HUES64 (cell line): ENCODE data around the gene ARHGEF17.

Source experiments
- H3K27ac ChIP-seq: 2 replicates; pipeline ENCODE4 v1.7.0; 2013; ENCODE audit warnings: low read depth, low read length, inconsistent platforms
- H3K27me3 ChIP-seq: 2 replicates; pipeline ENCODE4 v1.6.1; 2013; ENCODE audit warnings: mild to moderate bottlenecking, low read length; ENCODE audit not compliant: insufficient read depth
- H3K36me3 ChIP-seq: 2 replicates; pipeline ENCODE4 v1.6.1; 2013; ENCODE audit warnings: mild to moderate bottlenecking, low read length; ENCODE audit not compliant: insufficient read depth
- H3K4me1 ChIP-seq: 2 replicates; pipeline ENCODE4 v1.6.1; 2013; ENCODE audit warnings: mild to moderate bottlenecking, low read length, moderate library complexity; ENCODE audit not compliant: insufficient read depth
- H3K4me3 ChIP-seq: 2 replicates; pipeline ENCODE4 v1.5.1; 2013; ENCODE audit warnings: mild to moderate bottlenecking, low read length, moderate library complexity
- H3K9ac ChIP-seq: 2 replicates; pipeline ENCODE4 v1.6.1; 2013; ENCODE audit warnings: mild to moderate bottlenecking, low read depth, low read length
- H3K9me3 ChIP-seq: 2 replicates; pipeline ENCODE4 v1.6.1; 2013; ENCODE audit warnings: low read depth, low read length; ENCODE audit not compliant: insufficient read depth
- WGBS: fragments of 150-250, 120-280 bp; methylation state at CpG from one replicate; pipeline ENCODE4 v1.1.7; 2013; ENCODE audit warnings: missing lambda C conversion rate; 5-methylcytosine and 5-hydroxymethylcytosine counted together

Gene ARHGEF17

DNA sequence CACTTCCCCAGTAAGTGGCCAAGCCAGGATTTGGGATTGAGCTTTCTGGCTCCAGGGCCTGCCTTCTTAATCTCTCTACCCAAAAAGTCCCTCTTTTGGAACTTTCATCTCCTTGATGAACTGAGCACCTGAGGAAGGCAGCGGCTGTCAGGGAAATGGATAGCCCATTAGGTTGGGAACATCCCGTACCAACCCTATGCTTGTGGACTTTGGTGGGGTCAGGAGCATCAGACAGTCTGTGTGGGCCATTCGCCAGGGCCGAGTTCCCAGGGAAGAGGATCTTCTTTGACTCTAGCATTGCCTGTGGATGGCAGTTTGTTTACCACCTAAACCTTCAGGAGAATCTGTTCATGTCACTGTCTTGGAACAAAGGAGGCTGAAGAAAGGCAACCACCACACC lies 30.2 kb downstream of the ARHGEF17 start:
- Histone ChIP-seq H3K9ac (no peak overlapping the region), H3K27ac (no peak overlapping the region), H3K4me1 (peaks cover 33% of the 10 kb centered on the region), H3K9me3 (no peaks in the 10 kb centered on the region), H3K4me3 (no peak overlapping the region), H3K27me3 (peaks cover 46% of the 10 kb centered on the region), H3K36me3 (no peaks in the 10 kb centered on the region)
- 91% methylated on average over 4 of the region's 4 CpGs for WGBS

DNA sequence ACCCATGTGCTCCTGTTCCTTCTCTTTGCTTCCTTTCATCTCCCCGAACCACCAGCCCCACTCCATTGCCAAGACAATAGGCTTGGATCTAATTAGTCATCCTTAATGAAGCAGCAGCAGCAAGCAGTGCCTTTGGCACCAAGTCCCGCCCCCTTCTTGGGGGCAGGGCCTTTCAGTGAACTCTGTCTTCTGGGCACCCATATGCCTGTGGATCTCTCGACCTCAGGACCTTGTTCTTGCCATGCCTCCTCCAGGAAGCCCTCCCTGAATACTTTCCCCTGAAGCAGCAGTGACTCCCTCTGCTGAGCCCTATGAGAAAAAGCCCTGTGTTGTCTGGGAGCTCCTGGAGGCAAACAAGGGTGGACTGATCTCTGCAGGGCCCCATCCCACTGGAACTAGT lies 32.1 kb downstream of the ARHGEF17 start:
- WGBS: 46% methylated on average over 3 of the region's 3 CpGs
- no peak overlapping the region for H3K4me3 ChIP-seq
- H3K9me3 ChIP-seq: no peaks in the 10 kb centered on the region
- no peak overlapping the region for H3K9ac ChIP-seq
- no peaks in the 10 kb centered on the region for H3K36me3 ChIP-seq
- H3K27me3 ChIP-seq: peaks cover 35% of the 10 kb centered on the region
- no peak overlapping the region for H3K27ac ChIP-seq
- peaks cover 14% of the 10 kb centered on the region for H3K4me1 ChIP-seq

DNA sequence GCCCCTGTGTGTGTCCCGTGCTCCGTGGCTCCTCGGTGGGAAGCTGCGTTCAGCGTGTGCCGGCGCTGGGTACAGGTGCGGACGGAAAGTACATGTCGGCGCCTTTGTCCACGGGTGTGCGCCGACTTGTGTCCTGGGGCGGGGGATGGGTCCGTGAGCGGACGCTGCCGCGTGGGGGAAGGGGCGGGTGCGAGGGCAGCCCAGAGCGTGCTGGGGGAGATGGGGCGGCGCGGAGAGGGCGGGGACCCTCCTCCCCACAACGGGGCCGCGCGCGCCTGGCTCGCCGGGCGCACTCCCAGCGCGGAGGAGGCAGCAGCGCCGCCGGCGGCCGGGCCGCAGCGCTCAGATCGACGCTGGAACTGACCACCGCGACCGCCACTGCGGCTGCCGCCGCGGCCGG lies 34.6 kb downstream of the ARHGEF17 start:
- H3K4me1 ChIP-seq: peaks cover 11% of the 10 kb centered on the region; the same call in 1 of the 2 replicates
- H3K4me3 ChIP-seq: peak overlapping the region; percentile 52
- H3K9ac ChIP-seq: no peak overlapping the region
- H3K27me3 ChIP-seq: peaks cover 33% of the 10 kb centered on the region
- H3K27ac ChIP-seq: no peak overlapping the region
- WGBS: 4% methylated on average over 54 of the region's 54 CpGs
- H3K36me3 ChIP-seq: no peaks in the 10 kb centered on the region
- H3K9me3 ChIP-seq: no peaks in the 10 kb centered on the region

DNA sequence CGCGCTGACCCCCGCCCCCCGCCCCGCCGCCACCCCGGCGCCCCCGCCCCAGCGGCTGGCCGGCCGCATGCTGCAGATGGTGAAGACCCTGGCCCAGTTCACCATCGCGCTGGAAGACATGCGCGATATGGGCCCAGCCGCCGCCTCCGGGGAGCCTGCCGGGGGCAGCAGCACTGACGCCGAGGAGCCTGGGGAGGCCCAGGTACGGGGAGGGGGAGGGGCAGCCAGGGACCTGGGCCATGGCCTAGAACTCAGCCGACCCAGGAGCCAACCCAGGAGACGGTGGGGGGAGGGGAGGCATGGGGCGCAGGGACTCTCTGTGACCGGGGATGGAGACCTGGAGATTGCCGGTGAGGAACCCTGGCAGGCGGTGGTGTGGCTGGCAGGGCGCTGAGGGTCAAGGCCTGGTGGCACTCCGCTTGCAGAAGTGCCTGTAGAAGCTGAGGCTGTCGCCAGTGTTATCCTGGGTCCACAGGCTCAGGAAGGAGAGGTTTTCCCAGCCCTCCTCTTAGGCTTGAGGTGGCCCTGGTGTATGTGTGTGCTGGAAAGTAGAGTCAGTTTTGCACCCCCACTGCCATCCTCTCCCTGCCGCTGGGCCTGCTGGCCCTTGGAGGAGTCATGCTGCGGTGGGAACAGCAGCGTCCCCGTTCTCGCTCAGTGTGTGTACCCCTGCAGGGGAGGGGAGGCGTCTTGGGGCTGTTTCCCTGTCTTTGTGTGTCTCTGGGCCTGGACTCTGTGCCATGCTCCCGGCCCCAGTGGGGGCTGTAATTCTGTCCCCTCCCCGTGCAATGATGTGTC lies 35.2 kb downstream of the ARHGEF17 start:
- Histone ChIP-seq H3K27ac (no peak overlapping the region), H3K4me3 (peak overlapping the region; percentile 39), H3K9ac (no peak overlapping the region), H3K36me3 (no peaks in the 10 kb centered on the region), H3K4me1 (peaks cover 11% of the 10 kb centered on the region; the same call in 1 of the 2 replicates), H3K27me3 (peaks cover 33% of the 10 kb centered on the region), H3K9me3 (no peaks in the 10 kb centered on the region)
- 22% methylated on average over 40 of the region's 40 CpGs for WGBS

DNA sequence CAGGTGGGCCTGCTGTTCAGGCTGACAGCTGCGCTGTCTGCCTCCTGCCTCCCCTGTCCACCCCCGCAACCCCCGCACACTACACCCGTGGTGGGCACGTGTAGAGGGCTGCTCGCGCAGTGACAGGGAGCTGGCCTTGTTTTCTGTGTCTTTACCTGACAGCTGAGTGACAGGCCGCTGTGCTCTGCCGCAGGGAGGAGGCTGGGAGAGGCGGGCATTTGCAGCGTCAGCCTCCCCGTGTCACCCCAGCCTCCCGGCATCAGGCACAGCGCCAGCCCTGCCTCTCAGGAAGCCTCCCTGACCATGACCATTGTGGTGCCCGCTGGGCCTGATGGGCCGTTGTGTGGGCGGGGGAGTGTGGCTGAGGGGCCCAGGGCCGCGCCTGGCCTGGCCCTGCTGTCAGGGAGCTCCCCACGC lies 36.1 kb downstream of the ARHGEF17 start:
- no peak overlapping the region for H3K9ac ChIP-seq
- H3K4me3 ChIP-seq: no peak overlapping the region
- no peaks in the 10 kb centered on the region for H3K36me3 ChIP-seq
- peaks cover 11% of the 10 kb centered on the region; the same call in 1 of the 2 replicates for H3K4me1 ChIP-seq
- no peaks in the 10 kb centered on the region for H3K9me3 ChIP-seq
- peaks cover 33% of the 10 kb centered on the region for H3K27me3 ChIP-seq
- WGBS: 91% methylated on average over 20 of the region's 20 CpGs
- no peak overlapping the region for H3K27ac ChIP-seq

DNA sequence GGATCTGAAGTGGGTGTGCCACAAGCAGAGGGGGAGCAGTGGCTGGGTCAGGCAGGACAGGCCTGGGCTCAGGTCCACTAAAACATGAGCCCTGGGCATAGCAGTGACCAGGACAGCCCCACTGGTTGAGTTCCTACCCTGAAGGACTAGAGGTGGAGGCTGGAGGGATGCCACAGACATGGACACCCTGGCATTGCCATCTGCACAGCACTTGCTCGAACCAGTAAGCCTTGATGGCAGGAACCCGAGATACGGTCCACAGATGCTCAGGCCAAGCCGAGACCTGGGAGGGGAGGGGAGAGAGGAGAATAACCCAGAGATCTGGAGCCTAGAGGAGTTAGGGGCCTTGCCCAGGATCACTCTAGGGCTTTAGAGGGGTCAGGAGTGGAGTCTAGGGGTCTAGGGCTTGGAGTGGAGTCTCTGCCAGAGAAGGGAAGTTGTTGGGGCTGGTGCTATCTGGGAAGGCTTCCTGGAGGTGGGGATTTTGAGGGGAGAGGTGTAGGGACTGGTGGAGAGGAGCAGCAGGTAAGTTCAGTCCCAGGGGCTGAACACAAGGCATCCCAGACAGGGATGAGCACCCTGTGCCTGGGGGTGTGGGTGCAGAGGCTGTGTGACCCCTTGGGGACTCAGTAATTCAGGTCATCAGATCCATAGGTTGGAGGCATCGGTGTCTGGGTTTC lies 37.5 kb downstream of the ARHGEF17 start:
- H3K36me3 ChIP-seq: no peaks in the 10 kb centered on the region
- H3K27ac ChIP-seq: no peak overlapping the region
- H3K4me3 ChIP-seq: no peak overlapping the region
- no peaks in the 10 kb centered on the region for H3K9me3 ChIP-seq
- H3K27me3 ChIP-seq: peaks cover 30% of the 10 kb centered on the region
- no peak overlapping the region for H3K9ac ChIP-seq
- WGBS: 92% methylated on average over 4 of the region's 5 CpGs
- H3K4me1 ChIP-seq: no peaks in the 10 kb centered on the region

DNA sequence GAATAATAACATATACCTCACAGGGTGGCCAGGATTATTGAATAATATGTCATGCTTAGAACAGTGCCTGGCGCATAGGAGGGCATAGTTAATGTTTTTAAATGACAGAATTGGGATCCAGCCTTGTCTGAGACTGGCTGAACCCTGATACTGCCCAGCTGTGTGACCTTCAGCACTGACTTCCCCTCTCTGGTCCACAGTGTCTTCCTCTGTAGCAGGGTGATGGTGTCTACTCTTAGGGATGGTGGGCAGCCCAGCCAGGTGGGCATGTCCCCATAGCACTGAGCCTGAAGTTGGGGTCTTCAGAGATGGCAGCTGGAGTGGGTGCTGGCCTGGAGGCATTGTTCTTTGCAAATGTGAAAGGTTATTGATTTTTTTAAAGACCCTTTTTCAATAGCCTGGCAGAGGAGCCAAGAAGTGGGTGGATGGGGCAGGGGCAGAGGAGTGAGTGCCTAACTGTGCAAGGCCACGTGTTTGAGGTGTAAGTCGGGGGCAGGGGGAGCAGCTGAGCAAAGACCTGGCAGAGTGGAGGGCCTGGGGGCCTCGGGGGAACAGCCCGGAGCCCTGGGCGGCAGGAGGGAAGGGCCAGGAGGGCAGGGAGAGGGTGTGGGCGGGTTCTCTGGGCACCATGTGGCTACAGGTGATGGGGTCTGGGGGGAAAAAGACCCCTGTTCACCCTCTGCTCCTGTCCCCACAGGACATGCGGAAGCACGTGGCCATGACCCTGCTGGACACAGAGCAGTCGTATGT lies 38.3 kb downstream of the ARHGEF17 start:
- peaks cover 23% of the 10 kb centered on the region for H3K27me3 ChIP-seq
- H3K9me3 ChIP-seq: no peaks in the 10 kb centered on the region
- no peak overlapping the region for H3K27ac ChIP-seq
- H3K36me3 ChIP-seq: no peaks in the 10 kb centered on the region
- no peak overlapping the region for H3K9ac ChIP-seq
- no peaks in the 10 kb centered on the region for H3K4me1 ChIP-seq
- H3K4me3 ChIP-seq: no peak overlapping the region
- 76% methylated on average over 10 of the region's 10 CpGs for WGBS

DNA sequence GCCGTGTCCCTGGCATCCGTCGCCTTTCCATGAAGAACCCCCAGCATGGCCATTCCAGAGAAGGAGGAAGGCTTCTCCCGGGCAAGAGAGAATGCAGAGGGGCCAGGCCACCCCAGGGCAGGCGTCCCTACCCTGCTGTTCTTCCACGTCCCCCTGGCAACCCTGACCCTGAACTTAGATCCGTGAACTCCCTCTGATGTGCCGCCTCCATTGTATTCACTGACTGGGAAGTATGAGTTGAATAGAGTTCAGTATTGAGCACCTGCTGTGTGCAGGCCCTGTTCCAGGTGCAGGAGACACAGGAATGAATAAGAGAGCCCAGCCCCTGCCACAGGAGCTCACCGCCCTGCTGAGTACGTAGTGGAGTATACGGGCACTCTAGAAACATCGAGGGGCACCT lies 39.0 kb downstream of the ARHGEF17 start:
- H3K27me3 ChIP-seq: peaks cover 16% of the 10 kb centered on the region
- H3K4me3 ChIP-seq: no peak overlapping the region
- no peaks in the 10 kb centered on the region for H3K9me3 ChIP-seq
- no peaks in the 10 kb centered on the region for H3K4me1 ChIP-seq
- no peaks in the 10 kb centered on the region for H3K36me3 ChIP-seq
- 85% methylated on average over 12 of the region's 12 CpGs for WGBS
- no peak overlapping the region for H3K27ac ChIP-seq
- no peak overlapping the region for H3K9ac ChIP-seq

DNA sequence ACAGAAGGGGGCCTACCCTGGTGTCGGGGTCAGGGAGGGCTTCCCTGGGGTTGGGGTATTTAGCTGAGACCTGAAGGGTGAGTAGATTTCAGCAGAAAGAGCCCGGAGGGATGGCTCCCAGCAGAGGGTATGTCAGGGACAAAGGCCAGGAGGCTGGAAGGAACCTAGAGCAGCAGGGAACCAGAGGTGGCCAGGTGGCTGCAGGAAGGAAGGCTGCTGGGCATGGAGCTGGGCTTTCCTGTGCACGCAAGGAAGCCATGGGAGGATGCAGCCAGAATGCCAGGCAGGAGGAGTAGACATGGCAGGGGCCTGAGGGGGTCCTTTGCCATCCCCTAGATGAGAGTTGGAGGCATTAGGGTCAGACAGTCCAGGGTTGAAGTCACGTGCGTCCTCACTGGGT lies 40.8 kb downstream of the ARHGEF17 start:
- Histone ChIP-seq H3K9me3 (no peaks in the 10 kb centered on the region), H3K9ac (no peak overlapping the region), H3K4me1 (no peaks in the 10 kb centered on the region), H3K27me3 (peaks cover 2% of the 10 kb centered on the region), H3K36me3 (no peaks in the 10 kb centered on the region), H3K27ac (no peak overlapping the region), H3K4me3 (no peak overlapping the region)
- 80% methylated on average over 5 of the region's 5 CpGs for WGBS

DNA sequence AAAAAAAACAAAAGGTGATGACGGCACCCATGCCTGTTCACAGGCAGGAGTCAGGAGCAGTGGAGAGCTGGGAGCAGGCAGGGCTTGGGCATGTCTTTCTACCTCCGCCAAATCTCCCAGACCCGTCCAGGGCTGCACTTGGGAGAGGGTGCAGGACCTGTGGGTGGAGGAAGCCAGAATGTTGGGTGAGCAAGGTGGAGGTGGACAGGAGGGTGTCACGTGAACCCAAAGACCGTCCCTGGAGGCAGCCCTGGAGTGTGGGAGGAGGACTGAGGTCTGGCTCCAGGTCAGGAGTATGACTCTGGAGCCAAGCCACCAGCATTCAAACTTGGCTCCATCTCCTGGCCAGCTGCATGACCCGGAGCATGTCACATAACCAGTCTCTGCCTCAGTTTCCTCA lies 41.6 kb downstream of the ARHGEF17 start:
- Histone ChIP-seq H3K4me3 (no peak overlapping the region), H3K36me3 (no peaks in the 10 kb centered on the region), H3K9ac (no peak overlapping the region), H3K4me1 (no peaks in the 10 kb centered on the region), H3K27me3 (no peaks in the 10 kb centered on the region), H3K9me3 (no peaks in the 10 kb centered on the region), H3K27ac (no peak overlapping the region)
- WGBS: 91% methylated on average over 6 of the region's 6 CpGs
